Small intestine (tissue), 7 donors: ENCODE results near the gene PDE11A. TPM values are rescaled to one million over a fixed set of nuclear protein-coding genes. Genes with fewer than 3 reads are reported as not detected.

ENCODE experiments used
- DNase-seq, 2 donors: peaks; one replicate each; pipeline versions ENCODE4 v3.0.0 to v3.0.0-alpha.2; 2013
- FAIRE-seq: peaks from 2 replicates; lab custom pipeline; 2012; peaks lifted over from hg19 to GRCh38; lab: Jason Lieb, UNC
- H3K27ac ChIP-seq, 3 donors: one replicate each; pipeline ENCODE4 v1.5.1; 2013; ENCODE audit warnings: low read length in 2 of 3, mild to moderate bottlenecking in 2 of 3, control low read depth in 1 of 3, inconsistent platforms in 1 of 3, low read depth in 1 of 3, moderate library complexity in 1 of 3
- H3K27me3 ChIP-seq, 3 donors: one replicate each; pipeline ENCODE4 v1.6.1; 2013; ENCODE audit warnings: low read length in 3 of 3, inconsistent platforms in 1 of 3; ENCODE audit not compliant: control insufficient read depth in 3 of 3, insufficient read depth in 3 of 3
- H3K36me3 ChIP-seq, 3 donors: one replicate each; pipeline ENCODE4 v1.6.1; 2013; ENCODE audit warnings: low read length in 3 of 3, inconsistent platforms in 1 of 3, low read depth in 1 of 3, mild to moderate bottlenecking in 1 of 3, moderate library complexity in 1 of 3; ENCODE audit not compliant: control insufficient read depth in 3 of 3, insufficient read depth in 2 of 3
- H3K4me1 ChIP-seq, 3 donors: one replicate each; pipeline ENCODE4 v1.6.1; 2013; ENCODE audit warnings: low read length in 2 of 3, inconsistent platforms in 1 of 3, low read depth in 1 of 3, mild to moderate bottlenecking in 1 of 3, moderate library complexity in 1 of 3; ENCODE audit not compliant: control insufficient read depth in 3 of 3, insufficient read depth in 2 of 3
- H3K4me3 ChIP-seq, 3 donors: one replicate each; pipeline ENCODE4 v1.5.1; 2013; ENCODE audit warnings: low read length in 3 of 3, control low read depth in 1 of 3, inconsistent platforms in 1 of 3, low read depth in 1 of 3, mild to moderate bottlenecking in 1 of 3, moderate library complexity in 1 of 3
- H3K9me3 ChIP-seq, 2 donors: one replicate each; pipeline ENCODE4 v1.6.1; 2013; ENCODE audit warnings: low read depth in 1 of 2, low read length in 1 of 2; ENCODE audit not compliant: control insufficient read depth in 2 of 2, insufficient read depth in 1 of 2
- WGBS, 3 donors: extraction: QIAGEN DNeasy Blood & Tissue Kit; methylation state at CpG; one replicate each; pipeline ENCODE4 v1.1.7; 2013; 5-methylcytosine and 5-hydroxymethylcytosine counted together
- polyA plus RNA-seq, 4 donors: library from polyadenylated mRNA; stranded (reverse) in 3 of 4; unstranded in 1 of 4; fragments of 200-250 nt in 3 of 4; fragments of 120-200 nt in 1 of 4; gene quantifications; one replicate each; pipeline versions ENCODE4 v1.2.1 to v1.2.3, GENCODE V29; 2013
- donor health status: healthy with polysubstance abuse.
- donor health status: control.
- donor health status: control.
- donor health status: Bipolar disorder and iron deficiency.
- donor health status: healthy.

Gene PDE11A
- polyA plus RNA-seq, 4 donors, result 0.27 to 3.8 (median 0.84) TPM

DNA sequence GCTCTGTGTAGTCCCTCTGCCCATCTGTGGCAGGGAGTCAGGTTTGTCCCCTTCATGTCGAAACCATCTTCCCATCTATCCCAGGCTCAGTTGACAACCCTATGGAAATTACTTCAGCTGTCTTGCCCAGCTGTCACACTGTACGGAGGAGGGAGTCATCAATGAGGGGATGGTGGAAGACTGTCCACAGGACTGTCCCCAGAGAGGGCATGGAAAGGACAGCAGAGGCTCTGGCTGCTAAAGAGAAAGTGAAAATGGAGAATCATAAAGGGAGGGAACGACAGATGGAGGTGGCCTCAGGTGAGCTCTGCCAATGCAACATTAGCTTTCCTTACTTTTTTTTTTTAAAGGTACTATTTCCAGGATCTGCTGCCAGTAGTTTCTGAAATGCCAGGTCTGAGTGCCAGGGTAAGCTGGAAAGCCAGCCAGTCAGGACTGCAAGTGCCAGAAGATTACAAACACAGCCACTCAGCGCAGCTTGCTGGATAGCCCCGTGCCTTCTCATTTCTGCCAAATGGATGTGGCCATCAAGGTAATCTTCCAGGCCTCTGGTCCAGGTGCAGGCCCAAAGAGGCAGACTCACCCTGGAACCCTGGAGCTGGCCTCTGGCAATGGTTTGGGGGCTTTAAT is 487.2 kb downstream of the PDE11A start:
- Histone ChIP-seq H3K27ac (no peak overlapping the region), H3K4me1 (peaks cover 0 to 2% (median 2%) of the 10 kb centered on the region in 3 donors), H3K27me3 (no peaks in the 10 kb centered on the region), H3K9me3 (no peaks in the 10 kb centered on the region), H3K36me3 (no peaks in the 10 kb centered on the region), H3K4me3 (no peak overlapping the region)
- DNase-seq (peak; percentile 27 to 58), FAIRE-seq (no peak)
- 53 to 82% (median 82%) methylated on average over 5 of the region's 5 CpGs for WGBS, 3 donors

DNA sequence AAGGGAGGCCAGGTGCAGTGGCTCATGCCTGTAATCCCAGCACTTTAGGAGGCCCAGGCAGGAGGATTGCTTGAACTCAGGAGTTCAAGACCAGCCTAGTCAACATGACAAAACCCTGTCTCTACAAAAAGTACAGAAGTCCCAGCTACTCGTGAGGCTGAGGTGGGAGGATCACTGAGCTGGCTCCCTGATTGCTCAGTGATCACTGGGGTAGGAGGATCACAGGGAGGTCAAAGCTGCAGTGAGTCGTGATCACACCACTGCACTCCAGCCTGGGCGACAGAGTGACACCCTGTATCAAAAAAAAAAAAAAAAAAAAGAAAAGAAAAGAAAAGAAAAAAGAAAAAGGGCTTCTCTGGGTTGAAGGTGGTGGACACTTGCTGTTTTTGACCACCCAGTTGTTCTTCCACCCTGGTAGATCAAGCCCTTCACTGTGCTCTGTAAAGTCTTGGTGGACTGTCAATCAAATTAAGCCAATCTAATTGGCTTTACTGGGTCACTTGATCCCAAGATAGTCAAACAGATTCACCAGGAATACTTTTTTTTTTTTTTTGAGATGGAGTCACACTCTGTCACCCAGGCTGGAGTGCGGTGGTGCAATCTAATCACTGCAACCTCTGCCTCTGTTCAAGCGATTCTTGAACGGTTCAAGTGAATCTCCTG is 488.4 kb downstream of the PDE11A start:
- DNase-seq (no peak), FAIRE-seq (no peak)
- Histone ChIP-seq H3K4me3 (no peak overlapping the region), H3K4me1 (peaks cover 0 to 2% (median 2%) of the 10 kb centered on the region in 3 donors), H3K36me3 (no peaks in the 10 kb centered on the region), H3K27ac (no peak overlapping the region), H3K9me3 (no peaks in the 10 kb centered on the region), H3K27me3 (no peaks in the 10 kb centered on the region)
- 93 to 96% (median 96%) methylated on average over 6 of the region's 6 CpGs for WGBS, 3 donors

DNA sequence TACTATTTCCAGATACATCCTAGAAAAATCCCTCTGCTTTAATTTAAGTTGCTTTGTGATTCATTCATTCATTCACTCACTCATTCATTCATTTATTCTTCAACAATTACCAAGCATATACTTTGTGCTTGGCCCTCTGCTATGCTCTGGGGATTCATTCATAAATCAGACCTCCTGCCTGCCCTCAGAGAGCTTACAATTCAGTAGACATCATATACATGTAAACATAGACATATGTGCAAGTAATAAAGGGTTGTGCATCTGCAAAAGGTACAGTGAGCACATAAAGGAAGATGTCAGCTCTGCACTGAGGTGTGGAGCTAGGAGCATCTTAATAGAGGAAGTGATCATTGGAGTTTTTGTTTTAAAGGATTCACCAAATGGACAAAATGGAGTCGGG is 490.6 kb downstream of the PDE11A start:
- Histone ChIP-seq H3K4me3 (no peak overlapping the region), H3K27me3 (no peaks in the 10 kb centered on the region), H3K4me1 (peaks cover 0 to 2% (median 2%) of the 10 kb centered on the region in 3 donors), H3K9me3 (no peaks in the 10 kb centered on the region), H3K36me3 (no peaks in the 10 kb centered on the region), H3K27ac (no peak overlapping the region)
- 88 to 97% (median 93%) methylated on average over 1 of the region's 1 CpG for WGBS, 3 donors
- DNase-seq (no peak), FAIRE-seq (no peak)

DNA sequence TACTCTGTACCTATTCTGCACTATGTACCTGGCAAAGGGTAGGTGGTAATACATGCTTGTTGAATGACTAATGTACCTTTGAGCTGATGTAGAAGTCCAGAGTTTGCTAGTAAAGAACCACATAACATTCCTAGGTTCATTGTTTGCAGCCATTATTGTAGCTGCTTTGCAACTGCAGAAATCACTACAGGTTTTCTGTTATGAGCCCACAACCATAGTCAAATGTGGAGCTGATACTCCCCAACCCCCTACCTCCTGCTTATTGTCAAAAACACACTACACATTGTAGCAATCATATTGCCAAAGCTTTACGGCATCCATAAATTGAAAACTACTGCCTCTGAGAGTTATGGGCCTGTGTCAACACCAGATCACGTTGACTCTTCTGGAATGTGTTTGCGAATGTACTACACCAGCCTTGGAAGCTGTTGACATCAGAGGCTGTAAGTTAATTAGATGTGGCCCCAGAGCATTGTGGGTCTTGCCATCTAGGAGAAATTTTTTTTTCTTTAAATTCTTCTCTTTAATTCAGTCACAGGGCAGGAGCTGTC is 493.0 kb downstream of the PDE11A start:
- H3K4me1 ChIP-seq, result no peaks in the 10 kb centered on the region

DNA sequence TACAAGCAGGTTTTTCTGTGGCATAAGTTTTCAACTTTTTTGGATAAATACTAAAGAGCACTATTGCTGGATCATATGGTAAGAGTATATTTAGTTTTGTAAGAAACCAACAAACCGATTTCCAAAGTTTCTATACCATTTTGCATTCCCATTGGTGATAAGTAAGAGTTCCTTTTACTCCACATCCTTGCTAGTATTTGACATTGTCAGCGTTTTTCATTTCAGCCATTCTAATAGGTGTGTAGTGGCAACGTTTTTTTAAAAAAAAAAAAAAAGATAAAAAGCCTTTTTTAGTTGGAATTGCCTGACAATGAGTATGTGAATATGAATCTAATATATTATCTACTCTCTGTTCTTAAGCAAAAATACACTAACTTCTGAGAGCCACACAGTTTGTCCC is 494.1 kb downstream of the PDE11A start:
- WGBS, 3 donors, result 78 to 88% (median 82%) methylated on average over 3 of the region's 3 CpGs
- no peak overlapping the region for H3K4me3 ChIP-seq
- H3K27ac ChIP-seq, result no peak overlapping the region
- no peaks in the 10 kb centered on the region for H3K4me1 ChIP-seq
- FAIRE-seq (no peak), DNase-seq (no peak)
- H3K36me3 ChIP-seq, result no peaks in the 10 kb centered on the region
- no peaks in the 10 kb centered on the region for H3K9me3 ChIP-seq
- no peaks in the 10 kb centered on the region for H3K27me3 ChIP-seq

More for the DNA sequence above, 493.0 kb downstream of the PDE11A start:
- no peak for FAIRE-seq
- Histone ChIP-seq H3K9me3 (no peaks in the 10 kb centered on the region), H3K4me3 (no peak overlapping the region), H3K36me3 (no peaks in the 10 kb centered on the region), H3K27me3 (no peaks in the 10 kb centered on the region), H3K27ac (no peak overlapping the region)
- WGBS, 3 donors, result 68 to 81% (median 79%) methylated on average over 3 of the region's 3 CpGs
- DNase-seq, result peak; percentile 51 to 61

DNA sequence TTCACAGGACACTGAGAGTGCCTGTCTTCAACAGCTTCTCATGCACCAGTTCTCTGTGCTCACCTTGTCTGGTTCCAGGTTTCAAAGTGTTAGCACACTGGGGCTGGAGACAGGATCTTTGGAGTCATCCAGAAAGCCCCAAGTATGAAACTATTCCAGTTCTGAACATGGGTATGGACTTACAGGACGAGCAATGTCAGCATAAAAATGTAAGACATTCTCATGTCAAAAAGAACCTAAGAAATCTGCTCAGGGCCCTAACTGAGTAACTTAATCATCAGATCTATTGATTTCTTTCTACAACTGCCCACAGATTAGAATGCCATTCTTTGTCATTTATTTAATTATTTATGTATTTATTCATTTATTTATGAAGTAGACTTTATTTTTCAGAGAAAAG is 495.5 kb downstream of the PDE11A start:
- H3K9me3 ChIP-seq, result no peaks in the 10 kb centered on the region
- H3K36me3 ChIP-seq, result no peaks in the 10 kb centered on the region
- H3K27me3 ChIP-seq, result no peaks in the 10 kb centered on the region
- DNase-seq (no peak), FAIRE-seq (no peak)
- 80 to 87% (median 84%) methylated on average over 1 of the region's 1 CpG for WGBS, 3 donors
- no peak overlapping the region for H3K27ac ChIP-seq
- no peaks in the 10 kb centered on the region for H3K4me1 ChIP-seq
- H3K4me3 ChIP-seq, result no peak overlapping the region

DNA sequence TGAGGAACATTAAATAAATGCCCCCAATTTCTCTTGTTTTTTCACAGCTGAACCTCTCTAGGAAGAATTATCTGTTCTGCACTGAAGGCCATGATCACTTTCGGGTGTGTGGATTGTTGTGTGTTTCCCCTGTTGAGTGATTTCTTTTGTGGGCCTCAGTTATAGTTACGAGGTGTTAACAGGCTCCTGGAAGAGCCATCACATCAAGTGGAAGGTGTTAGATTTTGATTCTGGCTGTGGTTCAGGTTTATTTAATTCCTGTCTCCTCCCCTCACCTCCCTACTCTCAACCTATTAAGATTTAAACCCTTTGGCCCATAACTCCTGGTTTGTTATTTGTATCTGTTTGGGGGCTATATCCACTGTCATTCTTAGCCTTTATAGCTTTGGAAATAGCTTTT is 497.2 kb downstream of the PDE11A start:
- 90 to 98% (median 94%) methylated on average over 2 of the region's 2 CpGs for WGBS, 3 donors
- H3K4me1 ChIP-seq, result no peaks in the 10 kb centered on the region
- H3K36me3 ChIP-seq, result no peaks in the 10 kb centered on the region
- no peak overlapping the region for H3K27ac ChIP-seq
- no peaks in the 10 kb centered on the region for H3K9me3 ChIP-seq
- FAIRE-seq (no peak), DNase-seq (no peak)
- H3K27me3 ChIP-seq, result no peaks in the 10 kb centered on the region
- H3K4me3 ChIP-seq, result no peak overlapping the region

DNA sequence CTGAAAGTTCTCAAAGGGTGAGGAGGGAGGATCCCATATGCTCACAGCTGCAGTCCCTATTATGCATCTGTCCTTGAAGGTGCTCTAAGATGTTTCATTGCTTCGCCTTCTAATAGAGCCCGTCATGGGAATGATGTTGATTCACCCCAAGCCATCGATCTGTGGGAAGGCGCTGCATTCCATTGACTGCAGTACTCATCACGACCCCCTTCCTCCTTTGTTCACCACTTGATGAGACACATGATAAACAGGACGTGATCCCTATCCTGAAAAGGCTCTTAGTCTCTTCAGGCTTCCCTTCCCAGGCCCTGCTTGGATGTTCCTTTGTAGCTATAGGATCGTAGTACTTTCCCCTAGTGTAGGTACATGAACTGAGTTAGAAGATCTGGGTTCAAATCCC is 498.2 kb downstream of the PDE11A start:
- Histone ChIP-seq H3K27me3 (no peaks in the 10 kb centered on the region), H3K4me3 (no peak overlapping the region), H3K27ac (no peak overlapping the region), H3K4me1 (no peaks in the 10 kb centered on the region), H3K36me3 (no peaks in the 10 kb centered on the region), H3K9me3 (no peaks in the 10 kb centered on the region)
- DNase-seq, result no peak
- 89 to 90% (median 89%) methylated on average over 7 of the region's 7 CpGs for WGBS, 3 donors
- no peak for FAIRE-seq
